ENCODE data around the gene DCLRE1A. TPM values are rescaled to one million over a fixed set of nuclear protein-coding genes. Genes with fewer than 3 reads are reported as not detected.

The DCLRE1A gene
- total and polyA plus RNA-seq, 2 experiments from 2014 or later: 4.2 to 7.7 TPM

DNA sequence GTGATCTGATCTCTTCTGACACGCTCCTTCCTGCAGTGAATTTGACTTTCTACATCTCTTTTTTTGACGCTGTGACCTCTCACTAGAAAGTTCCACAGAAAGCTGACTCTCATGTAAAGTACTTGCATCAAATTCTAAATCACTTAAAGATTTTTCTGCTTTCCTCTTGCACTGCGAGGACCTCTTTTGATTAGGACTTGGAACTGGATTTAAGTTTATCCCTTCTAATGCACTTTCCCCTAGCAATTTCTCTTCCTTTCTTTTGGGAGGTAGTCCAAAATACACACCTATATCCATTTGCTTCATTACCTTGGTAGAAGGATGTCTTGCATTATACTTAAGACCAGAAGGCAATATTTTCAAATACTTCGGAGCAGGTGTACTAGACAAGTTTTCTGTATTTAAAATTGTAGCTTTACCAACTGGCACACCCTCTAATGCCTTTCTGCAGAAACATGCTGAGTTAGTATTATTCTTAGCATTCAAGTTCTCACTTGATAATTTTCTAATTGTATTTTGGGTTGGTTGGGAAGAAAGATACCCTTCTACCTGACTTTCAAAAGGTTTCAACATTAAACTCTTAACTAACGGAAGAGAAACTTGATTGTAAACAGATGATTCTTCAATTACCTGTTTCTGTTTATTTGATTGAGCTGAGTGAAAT lies 4.6 kb downstream of the DCLRE1A start:
- no peak overlapping the region for H3K4me2 ChIP-seq
- no peaks in the 10 kb centered on the region for H3K4me1 ChIP-seq (ENCODE audit: insufficient read depth)
- no peaks in the 10 kb centered on the region for H3K27me3 ChIP-seq
- no peaks in the 10 kb centered on the region for H3K9me3 ChIP-seq (ENCODE audit: low read depth)
- H3K4me3 ChIP-seq: no peak overlapping the region
- no peaks in the 10 kb centered on the region for H4K20me1 ChIP-seq (ENCODE audit: insufficient read depth, poor library complexity, severe bottlenecking)
- no peaks in the 10 kb centered on the region for H3K9me2 ChIP-seq (replicated peaks; ENCODE audit: insufficient read depth)
- DNase-seq (ENCODE audit: low spot score): no peak
- 92% methylated on average over 5 of the region's 5 CpGs for WGBS (ENCODE audit: low lambda C conversion rate, missing lambda C conversion rate)
- TF ChIP-seq EZH2phosphoT487 (IDR thresholded peaks at IDR 0.05; ENCODE audit: low read depth, severe bottlenecking, unreplicated experiment): no peak
- TF ChIP-seq, protein P1, sequence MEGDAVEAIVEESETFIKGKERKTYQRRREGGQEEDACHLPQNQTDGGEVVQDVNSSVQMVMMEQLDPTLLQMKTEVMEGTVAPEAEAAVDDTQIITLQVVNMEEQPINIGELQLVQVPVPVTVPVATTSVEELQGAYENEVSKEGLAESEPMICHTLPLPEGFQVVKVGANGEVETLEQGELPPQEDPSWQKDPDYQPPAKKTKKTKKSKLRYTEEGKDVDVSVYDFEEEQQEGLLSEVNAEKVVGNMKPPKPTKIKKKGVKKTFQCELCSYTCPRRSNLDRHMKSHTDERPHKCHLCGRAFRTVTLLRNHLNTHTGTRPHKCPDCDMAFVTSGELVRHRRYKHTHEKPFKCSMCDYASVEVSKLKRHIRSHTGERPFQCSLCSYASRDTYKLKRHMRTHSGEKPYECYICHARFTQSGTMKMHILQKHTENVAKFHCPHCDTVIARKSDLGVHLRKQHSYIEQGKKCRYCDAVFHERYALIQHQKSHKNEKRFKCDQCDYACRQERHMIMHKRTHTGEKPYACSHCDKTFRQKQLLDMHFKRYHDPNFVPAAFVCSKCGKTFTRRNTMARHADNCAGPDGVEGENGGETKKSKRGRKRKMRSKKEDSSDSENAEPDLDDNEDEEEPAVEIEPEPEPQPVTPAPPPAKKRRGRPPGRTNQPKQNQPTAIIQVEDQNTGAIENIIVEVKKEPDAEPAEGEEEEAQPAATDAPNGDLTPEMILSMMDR (IDR thresholded peaks at IDR 0.05; ENCODE audit: poor library complexity): no peak
- TF ChIP-seq EZH2 (IDR thresholded peaks at IDR 0.05; ENCODE audit: borderline replicate concordance): no peak
- H2AFZ ChIP-seq: no peak overlapping the region
- H3K79me2 ChIP-seq: peaks cover 3% of the 10 kb centered on the region
- no peak overlapping the region for H3K27ac ChIP-seq
- no peaks in the 10 kb centered on the region for H3K36me3 ChIP-seq (replicated peaks; ENCODE audit: insufficient read depth, low read depth)

DNA sequence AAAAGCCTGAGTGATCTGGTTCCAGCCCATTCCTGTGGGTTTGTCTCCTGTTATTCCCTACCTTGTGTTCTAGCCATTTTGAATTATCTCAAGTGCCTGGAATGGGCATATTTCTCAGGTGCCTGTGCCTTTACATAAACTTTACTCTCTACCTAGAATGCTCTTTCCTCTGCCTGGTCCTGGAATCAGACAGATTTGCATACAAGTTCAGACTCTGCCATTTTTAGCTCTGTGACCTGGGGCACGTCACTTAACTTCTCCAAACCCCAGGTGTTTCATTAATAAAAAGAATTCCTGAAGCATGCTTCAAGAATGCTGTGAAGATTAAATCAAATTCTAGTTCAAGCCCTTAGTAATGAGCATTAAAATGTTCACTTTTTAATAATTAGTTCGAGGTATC lies 7.8 kb downstream of the DCLRE1A start:
- Histone ChIP-seq H3K9me2 (replicated peaks; ENCODE audit: insufficient read depth) (no peaks in the 10 kb centered on the region), H3K79me2 (no peaks in the 10 kb centered on the region), H2AFZ (no peak overlapping the region), H3K9me3 (ENCODE audit: low read depth) (no peaks in the 10 kb centered on the region), H3K36me3 (replicated peaks; ENCODE audit: insufficient read depth, low read depth) (no peaks in the 10 kb centered on the region), H3K27ac (no peak overlapping the region), H4K20me1 (ENCODE audit: insufficient read depth, poor library complexity, severe bottlenecking) (no peaks in the 10 kb centered on the region), H3K27me3 (no peaks in the 10 kb centered on the region), H3K4me1 (ENCODE audit: insufficient read depth) (no peaks in the 10 kb centered on the region), H3K4me3 (no peak overlapping the region), H3K4me2 (no peak overlapping the region)
- 94% methylated on average over 2 of the region's 2 CpGs for WGBS (ENCODE audit: low lambda C conversion rate, missing lambda C conversion rate)
- no peak for DNase-seq (ENCODE audit: low spot score)
- TF ChIP-seq, protein P1 (IDR thresholded peaks at IDR 0.05; ENCODE audit: poor library complexity): no peak
- TF ChIP-seq EZH2 (IDR thresholded peaks at IDR 0.05; ENCODE audit: borderline replicate concordance): no peak
- no peak for TF ChIP-seq EZH2phosphoT487 (IDR thresholded peaks at IDR 0.05; ENCODE audit: low read depth, severe bottlenecking, unreplicated experiment)

DNA sequence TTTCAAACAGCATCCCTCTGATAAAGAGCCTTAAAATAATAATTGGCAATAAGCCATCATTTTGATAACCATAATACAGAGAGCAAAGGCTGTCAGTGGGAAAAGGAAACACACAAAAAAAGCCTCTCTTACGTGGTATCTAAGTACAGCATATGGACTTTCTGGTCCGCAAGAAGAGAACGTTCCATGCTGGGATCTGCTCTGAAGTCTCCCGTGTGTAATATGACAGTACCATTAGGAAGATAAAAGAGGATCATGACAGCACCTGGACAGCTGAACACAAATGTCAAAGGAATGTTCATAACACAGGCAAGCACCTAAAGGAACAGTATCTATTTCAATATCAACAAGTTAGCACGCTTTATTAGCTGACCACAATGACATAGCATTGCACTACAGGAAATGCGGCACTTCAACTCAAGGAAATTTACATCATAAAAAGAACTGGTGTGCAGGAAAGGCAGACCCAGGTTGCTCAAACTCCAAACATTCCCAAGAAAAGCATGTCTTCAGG lies 9.9 kb downstream of the DCLRE1A start:
- no peak overlapping the region for H3K4me3 ChIP-seq
- H3K27me3 ChIP-seq: no peaks in the 10 kb centered on the region
- 78% methylated on average over 6 of the region's 6 CpGs for WGBS (ENCODE audit: low lambda C conversion rate, missing lambda C conversion rate)
- no peaks in the 10 kb centered on the region for H3K9me3 ChIP-seq (ENCODE audit: low read depth)
- H3K4me1 ChIP-seq (ENCODE audit: insufficient read depth): no peaks in the 10 kb centered on the region
- TF ChIP-seq EZH2phosphoT487 (IDR thresholded peaks at IDR 0.05; ENCODE audit: low read depth, severe bottlenecking, unreplicated experiment): no peak
- TF ChIP-seq, protein P1 (IDR thresholded peaks at IDR 0.05; ENCODE audit: poor library complexity): no peak
- no peak for TF ChIP-seq EZH2 (IDR thresholded peaks at IDR 0.05; ENCODE audit: borderline replicate concordance)
- no peaks in the 10 kb centered on the region for H3K79me2 ChIP-seq
- no peak for DNase-seq (ENCODE audit: low spot score)
- H3K9me2 ChIP-seq (replicated peaks; ENCODE audit: insufficient read depth): no peaks in the 10 kb centered on the region
- H3K4me2 ChIP-seq: no peak overlapping the region
- no peaks in the 10 kb centered on the region for H4K20me1 ChIP-seq (ENCODE audit: insufficient read depth, poor library complexity, severe bottlenecking)
- H3K36me3 ChIP-seq (replicated peaks; ENCODE audit: insufficient read depth, low read depth): no peaks in the 10 kb centered on the region
- H2AFZ ChIP-seq: no peak overlapping the region
- no peak overlapping the region for H3K27ac ChIP-seq
